ENCODE measurements around the gene PLET1.

PLET1 gene

GRCh38 chr11:112297248-112297866 is 36.7 kb upstream of the PLET1 start:
- Histone ChIP-seq H3K27ac (ENCODE audit: low read length) (no peak overlapping the region), H3K4me3 (ENCODE audit: low read length in 2 of 2) (no peak overlapping the region), H3K36me3 (ENCODE audit: control insufficient read depth in 2 of 2, insufficient read depth in 2 of 2, low read length in 2 of 2) (peaks cover 2 to 5% of the 10 kb centered on the region in 2 donors)

GRCh38 chr11:112296044-112296443 is 35.4 kb upstream of the PLET1 start:
- peaks cover 19% of the 10 kb centered on the region for H3K4me1 ChIP-seq (ENCODE audit: control insufficient read depth, insufficient read depth, low read length)

More at GRCh38 chr11:112297248-112297866, 36.7 kb upstream of the PLET1 start:
- Histone ChIP-seq H3K4me1 (ENCODE audit: control insufficient read depth, insufficient read depth, low read length) (peaks cover 19% of the 10 kb centered on the region), H3K9ac (ENCODE audit: low read length in 2 of 2) (no peak overlapping the region), H3K9me3 (ENCODE audit: control insufficient read depth in 2 of 2, low read length in 2 of 2) (no peaks in the 10 kb centered on the region), H3K27me3 (ENCODE audit: control insufficient read depth in 1 of 2, insufficient read depth in 2 of 2, low read length in 2 of 2) (no peaks in the 10 kb centered on the region)

GRCh38 chr11:112294688-112295340 is 34.2 kb upstream of the PLET1 start:
- H3K9ac ChIP-seq (ENCODE audit: low read length in 2 of 2), result no peak overlapping the region
- H3K27me3 ChIP-seq (ENCODE audit: control insufficient read depth in 1 of 2, insufficient read depth in 2 of 2, low read length in 2 of 2), result no peaks in the 10 kb centered on the region
- no peak overlapping the region for H3K4me3 ChIP-seq (ENCODE audit: low read length in 2 of 2)
- H3K27ac ChIP-seq (ENCODE audit: low read length), result no peak overlapping the region
- H3K9me3 ChIP-seq (ENCODE audit: control insufficient read depth in 2 of 2, low read length in 2 of 2), result no peaks in the 10 kb centered on the region
- H3K36me3 ChIP-seq (ENCODE audit: control insufficient read depth in 2 of 2, insufficient read depth in 2 of 2, low read length in 2 of 2), result peaks cover 2 to 5% of the 10 kb centered on the region in 2 donors
- H3K4me1 ChIP-seq (ENCODE audit: control insufficient read depth, insufficient read depth, low read length), result peaks cover 12% of the 10 kb centered on the region

More at GRCh38 chr11:112296044-112296443, 35.4 kb upstream of the PLET1 start:
- Histone ChIP-seq H3K36me3 (ENCODE audit: control insufficient read depth in 2 of 2, insufficient read depth in 2 of 2, low read length in 2 of 2) (peaks cover 2 to 5% of the 10 kb centered on the region in 2 donors), H3K27ac (ENCODE audit: low read length) (peak overlapping the region; percentile 31), H3K9ac (ENCODE audit: low read length in 2 of 2) (no peak overlapping the region), H3K4me3 (ENCODE audit: low read length in 2 of 2) (no peak overlapping the region), H3K9me3 (ENCODE audit: control insufficient read depth in 2 of 2, low read length in 2 of 2) (no peaks in the 10 kb centered on the region), H3K27me3 (ENCODE audit: control insufficient read depth in 1 of 2, insufficient read depth in 2 of 2, low read length in 2 of 2) (no peaks in the 10 kb centered on the region)

- Histone ChIP-seq H3K9me3 (ENCODE audit: control insufficient read depth in 2 of 2, low read length in 2 of 2) (no peaks in the 10 kb centered on the region), H3K4me1 (ENCODE audit: control insufficient read depth, insufficient read depth, low read length) (peaks cover 11% of the 10 kb centered on the region), H3K4me3 (ENCODE audit: low read length in 2 of 2) (no peak overlapping the region), H3K27ac (ENCODE audit: low read length) (peak overlapping the region; percentile 32), H3K9ac (ENCODE audit: low read length in 2 of 2) (no peak overlapping the region), H3K27me3 (ENCODE audit: control insufficient read depth in 1 of 2, insufficient read depth in 2 of 2, low read length in 2 of 2) (no peaks in the 10 kb centered on the region), H3K36me3 (ENCODE audit: control insufficient read depth in 2 of 2, insufficient read depth in 2 of 2, low read length in 2 of 2) (peaks cover 2 to 5% of the 10 kb centered on the region in 2 donors)
Observed at GRCh38 chr11:112293614-112294013, 33.0 kb upstream of the PLET1 start.

GRCh38 chr11:112292785-112293407 is 32.2 kb upstream of the PLET1 start:
- H3K27ac ChIP-seq (ENCODE audit: low read length), result no peak overlapping the region
- no peak overlapping the region for H3K9ac ChIP-seq (ENCODE audit: low read length in 2 of 2)
- no peak overlapping the region for H3K4me3 ChIP-seq (ENCODE audit: low read length in 2 of 2)

GRCh38 chr11:112292188-112292587 is 31.5 kb upstream of the PLET1 start:
- H3K9me3 ChIP-seq (ENCODE audit: control insufficient read depth in 2 of 2, low read length in 2 of 2), result no peaks in the 10 kb centered on the region
- H3K4me3 ChIP-seq (ENCODE audit: low read length in 2 of 2), result no peak overlapping the region
- H3K27me3 ChIP-seq (ENCODE audit: control insufficient read depth in 1 of 2, insufficient read depth in 2 of 2, low read length in 2 of 2), result no peaks in the 10 kb centered on the region
- H3K9ac ChIP-seq (ENCODE audit: low read length in 2 of 2), result no peak overlapping the region
- H3K36me3 ChIP-seq (ENCODE audit: control insufficient read depth in 2 of 2, insufficient read depth in 2 of 2, low read length in 2 of 2), result peaks cover 2% of the 10 kb centered on the region in 2 donors
- H3K27ac ChIP-seq (ENCODE audit: low read length), result no peak overlapping the region
- peaks cover 5% of the 10 kb centered on the region for H3K4me1 ChIP-seq (ENCODE audit: control insufficient read depth, insufficient read depth, low read length)

More at GRCh38 chr11:112292785-112293407, 32.2 kb upstream of the PLET1 start:
- H3K36me3 ChIP-seq (ENCODE audit: control insufficient read depth in 2 of 2, insufficient read depth in 2 of 2, low read length in 2 of 2), result peaks cover 2 to 4% of the 10 kb centered on the region in 2 donors
- H3K9me3 ChIP-seq (ENCODE audit: control insufficient read depth in 2 of 2, low read length in 2 of 2), result no peaks in the 10 kb centered on the region
- peaks cover 5% of the 10 kb centered on the region for H3K4me1 ChIP-seq (ENCODE audit: control insufficient read depth, insufficient read depth, low read length)
- H3K27me3 ChIP-seq (ENCODE audit: control insufficient read depth in 1 of 2, insufficient read depth in 2 of 2, low read length in 2 of 2), result no peaks in the 10 kb centered on the region

GRCh38 chr11:112291191-112291590 is 30.5 kb upstream of the PLET1 start:
- H3K4me3 ChIP-seq (ENCODE audit: low read length in 2 of 2), result peak overlapping the region; percentile 3 to 91
- no peaks in the 10 kb centered on the region for H3K27me3 ChIP-seq (ENCODE audit: control insufficient read depth in 1 of 2, insufficient read depth in 2 of 2, low read length in 2 of 2)
- peak overlapping the region in 1 of 2 donors; percentile 42 for H3K9ac ChIP-seq (ENCODE audit: low read length in 2 of 2)
- H3K27ac ChIP-seq (ENCODE audit: low read length), result peak overlapping the region; percentile 60
- no peaks in the 10 kb centered on the region for H3K9me3 ChIP-seq (ENCODE audit: control insufficient read depth in 2 of 2, low read length in 2 of 2)
- H3K36me3 ChIP-seq (ENCODE audit: control insufficient read depth in 2 of 2, insufficient read depth in 2 of 2, low read length in 2 of 2), result peaks cover 0 to 2% of the 10 kb centered on the region in 2 donors
- H3K4me1 ChIP-seq (ENCODE audit: control insufficient read depth, insufficient read depth, low read length), result peaks cover 5% of the 10 kb centered on the region

- Histone ChIP-seq H3K4me3 (ENCODE audit: low read length in 2 of 2) (peak overlapping the region; percentile 88 to 91), H3K4me1 (ENCODE audit: control insufficient read depth, insufficient read depth, low read length) (peaks cover 5% of the 10 kb centered on the region), H3K36me3 (ENCODE audit: control insufficient read depth in 2 of 2, insufficient read depth in 2 of 2, low read length in 2 of 2) (no peaks in the 10 kb centered on the region), H3K9ac (ENCODE audit: low read length in 2 of 2) (peak overlapping the region; percentile 72 to 75), H3K27me3 (ENCODE audit: control insufficient read depth in 1 of 2, insufficient read depth in 2 of 2, low read length in 2 of 2) (no peaks in the 10 kb centered on the region), H3K9me3 (ENCODE audit: control insufficient read depth in 2 of 2, low read length in 2 of 2) (no peaks in the 10 kb centered on the region), H3K27ac (ENCODE audit: low read length) (peak overlapping the region; percentile 60)
Observed at GRCh38 chr11:112290493-112290850, 29.8 kb upstream of the PLET1 start.

- peaks cover 5% of the 10 kb centered on the region for H3K4me1 ChIP-seq (ENCODE audit: control insufficient read depth, insufficient read depth, low read length)
- H3K27me3 ChIP-seq (ENCODE audit: control insufficient read depth in 1 of 2, insufficient read depth in 2 of 2, low read length in 2 of 2), result no peaks in the 10 kb centered on the region
- H3K9me3 ChIP-seq (ENCODE audit: control insufficient read depth in 2 of 2, low read length in 2 of 2), result no peaks in the 10 kb centered on the region
- peak overlapping the region; percentile 72 to 75 for H3K9ac ChIP-seq (ENCODE audit: low read length in 2 of 2)
- H3K36me3 ChIP-seq (ENCODE audit: control insufficient read depth in 2 of 2, insufficient read depth in 2 of 2, low read length in 2 of 2), result no peaks in the 10 kb centered on the region
- peak overlapping the region; percentile 60 for H3K27ac ChIP-seq (ENCODE audit: low read length)
- H3K4me3 ChIP-seq (ENCODE audit: low read length in 2 of 2), result peak overlapping the region; percentile 88 to 91
Observed at GRCh38 chr11:112289588-112290492, 29.2 kb upstream of the PLET1 start.

GRCh38 chr11:112288021-112288420 is 27.4 kb upstream of the PLET1 start:
- no peak overlapping the region for H3K27ac ChIP-seq (ENCODE audit: low read length)
- no peaks in the 10 kb centered on the region for H3K9me3 ChIP-seq (ENCODE audit: control insufficient read depth in 2 of 2, low read length in 2 of 2)
- H3K27me3 ChIP-seq (ENCODE audit: control insufficient read depth in 1 of 2, insufficient read depth in 2 of 2, low read length in 2 of 2), result no peaks in the 10 kb centered on the region
- H3K9ac ChIP-seq (ENCODE audit: low read length in 2 of 2), result no peak overlapping the region
- no peaks in the 10 kb centered on the region for H3K36me3 ChIP-seq (ENCODE audit: control insufficient read depth in 2 of 2, insufficient read depth in 2 of 2, low read length in 2 of 2)
- no peak overlapping the region for H3K4me3 ChIP-seq (ENCODE audit: low read length in 2 of 2)
- H3K4me1 ChIP-seq (ENCODE audit: control insufficient read depth, insufficient read depth, low read length), result peaks cover 5% of the 10 kb centered on the region
